Panc1 (cell line): Measurements from ENCODE around the gene AKT3. TPM values are rescaled to one million over a fixed set of nuclear protein-coding genes. Genes with fewer than 3 reads are reported as not detected.

Experiments
- ATAC-seq: fragments of 200-7000 bp; cut with Tn5 transposase; 2 replicates; pipeline ENCODE4 v1.9.1; 2020; ENCODE audit warnings: mild to moderate bottlenecking, moderate library complexity
- BruUV-seq: library from RNA; stranded (reverse); fragments of 400-500 nt; replicated peaks from 2 replicates; lab custom pipeline; 2021; lab: Mats Ljungman, UMichigan
- CTCF ChIA-PET: fragments of 300-600 bp; sonication (Branson Sonifier 250); formaldehyde crosslinking; loops from one replicate; lab custom pipeline; 2022; ENCODE audit warnings: antibody characterized with exemption; lab: Charles Lee
- POLR2A ChIA-PET: fragments of 300-600 bp; sonication (Branson Sonifier 250); formaldehyde crosslinking; loops from one replicate; lab custom pipeline; 2022; ENCODE audit warnings: antibody characterized with exemption; lab: Charles Lee
- DNase-seq: peaks from one replicate; pipeline ENCODE4 v3.0.0-alpha.2; 2010; ENCODE audit warnings: low read depth, low spot score
- H3K27ac ChIP-seq: 2 replicates; pipeline ENCODE4 v1.5.1; 2011; ENCODE audit warnings: mild to moderate bottlenecking, low read length, inconsistent platforms
- H3K27me3 ChIP-seq: fragments of 200-500 bp; sonication (Bioruptor generic); 2 replicates; pipeline ENCODE4 v1.6.0; 2014; ENCODE audit warnings: low read length, inconsistent platforms; ENCODE audit not compliant: control insufficient read depth, insufficient read depth
- H3K36me3 ChIP-seq: fragments of 200-500 bp; sonication (Bioruptor generic); 2 replicates; pipeline ENCODE4 v1.5.1; 2014; ENCODE audit warnings: inconsistent platforms, mild to moderate bottlenecking, low read length, moderate library complexity; ENCODE audit not compliant: control insufficient read depth, insufficient read depth
- H3K4me1 ChIP-seq: 2 replicates; pipeline ENCODE4 v1.5.1; 2011; ENCODE audit warnings: inconsistent platforms, mild to moderate bottlenecking, low read length, moderate library complexity; ENCODE audit not compliant: control insufficient read depth, insufficient read depth
- H3K4me3 ChIP-seq, 2 experiments: 2 replicates each; pipeline ENCODE4 v1.5.1; 2011 to 2012; ENCODE audit warnings: low read depth in 2 of 2, low read length in 2 of 2, mild to moderate bottlenecking in 2 of 2, inconsistent platforms in 1 of 2, moderate library complexity in 1 of 2
- H3K9me3 ChIP-seq: fragments of 200-500 bp; sonication (Bioruptor generic); 2 replicates; pipeline ENCODE4 v1.5.1; 2014; ENCODE audit warnings: low read depth, mild to moderate bottlenecking, inconsistent platforms, low read length, moderate library complexity; ENCODE audit not compliant: control insufficient read depth, insufficient read depth
- CTCF ChIP-seq: fragments of 450-650 bp; IDR thresholded peaks from 2 replicates; pipeline ENCODE4 v1.5.1; 2017; ENCODE audit warnings: mild to moderate bottlenecking
- POLR2AphosphoS5 ChIP-seq: IDR thresholded peaks from 2 replicates; pipeline ENCODE4 v1.6.1; 2012; ENCODE audit warnings: mild to moderate bottlenecking, low read depth, low read length, moderate library complexity
- REST ChIP-seq, 2 experiments: IDR thresholded peaks; 2 replicates each; pipeline ENCODE4 v1.6.1; 2011 to 2012; ENCODE audit warnings: low read depth in 2 of 2, control low read depth in 1 of 2, low read length in 1 of 2, mild to moderate bottlenecking in 1 of 2, moderate library complexity in 1 of 2; ENCODE audit not compliant: insufficient read depth in 1 of 2
- SIN3A ChIP-seq: IDR thresholded peaks from 2 replicates; pipeline ENCODE4 v1.6.1; 2012; ENCODE audit warnings: low read depth, mild to moderate bottlenecking, low read length, moderate library complexity, borderline replicate concordance; ENCODE audit not compliant: insufficient read depth
- TCF7L2 ChIP-seq: IDR thresholded peaks from 2 replicates; pipeline ENCODE4 v1.6.1; 2011; ENCODE audit warnings: mild to moderate bottlenecking, low read depth, low read length, inconsistent platforms
- in situ Hi-C: cut with HindIII; loops from 2 replicates; pipeline ENCODE4 v1.10.0; 2016; ENCODE audit warnings: low sequenced_read_pairs, low pct_unique_long_range_greater_than_20kb
- intact Hi-C: fragments of 100-400 bp; cut with micrococcal nuclease; formaldehyde crosslinking; loops from one replicate; pipeline ENCODE4 v1.10.0; 2022; ENCODE audit not compliant: unreplicated experiment
- total RNA-seq: library from RNA; stranded (reverse); gene quantifications from one replicate; pipeline ENCODE4 v1.2.1, GENCODE V29; 2021; ENCODE audit not compliant: unreplicated experiment

The AKT3 gene
- total RNA-seq, 1 experiment from 2014 or later = 11.0 TPM

DNA sequence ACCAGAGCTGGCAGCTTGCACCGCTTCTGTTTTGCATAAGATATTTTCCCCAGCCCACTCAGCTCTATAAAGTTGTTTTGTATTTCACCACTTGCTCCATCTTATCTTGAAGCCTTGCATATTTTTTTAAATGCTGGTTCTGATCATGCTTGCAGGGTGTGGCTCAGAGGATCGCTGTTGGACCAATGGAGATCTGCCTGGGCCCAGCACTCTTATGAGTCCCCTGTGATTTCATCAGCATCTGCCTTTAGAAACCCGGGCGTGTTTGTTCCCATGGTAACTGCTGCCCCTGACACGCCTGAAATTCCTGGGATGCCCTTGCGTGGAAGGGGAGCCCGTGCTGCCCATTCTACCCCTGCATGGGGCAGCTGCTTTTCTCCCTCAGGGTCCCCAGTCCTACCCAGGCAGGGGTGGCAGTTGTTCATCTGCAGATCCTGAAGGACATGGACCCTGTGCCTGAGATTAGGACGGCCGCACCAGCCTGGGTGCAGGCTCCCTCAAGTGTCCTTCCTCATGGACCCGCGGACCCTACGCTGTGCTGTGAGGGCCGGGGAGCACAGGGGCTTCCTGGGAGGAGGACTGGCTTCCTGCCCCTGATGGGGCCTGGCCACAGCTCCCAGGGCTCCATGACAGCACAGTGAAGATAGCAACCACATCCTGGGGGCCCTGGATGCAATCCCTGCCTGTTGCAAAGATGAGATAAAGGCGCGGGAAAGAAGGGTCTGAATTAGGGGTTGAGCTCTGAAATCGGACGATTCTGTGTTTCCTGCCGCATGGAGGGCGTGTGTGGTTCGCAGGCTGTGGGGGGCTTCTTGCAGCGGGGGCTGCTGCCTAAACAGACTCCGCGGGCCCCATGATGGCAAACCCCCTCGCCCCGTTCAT, 367.7 kb downstream of the AKT3 start:
- DNase-seq (no peak), ATAC-seq (no peak)
- intact Hi-C loops (no loop called here), in situ Hi-C loops (no loop called here)
- Histone ChIP-seq H3K27me3 (no peaks in the 10 kb centered on the region), H3K9me3 (no peaks in the 10 kb centered on the region), H3K4me3 (no peak overlapping the region), H3K27ac (no peak overlapping the region), H3K36me3 (no peaks in the 10 kb centered on the region), H3K4me1 (no peaks in the 10 kb centered on the region)
- BruUV-seq = no TSS peak
- CTCF ChIA-PET = no interaction called here
- TF ChIP-seq REST (IDR thresholded peaks at IDR 0.05; ENCODE audit: insufficient read depth in 1 of 2, low read depth in 2 of 2, low read length in 1 of 2) (no peak), POLR2AphosphoS5 (no peak), CTCF (no peak), TCF7L2 (no peak), SIN3A (no peak)
- POLR2A ChIA-PET = no interaction called here

DNA sequence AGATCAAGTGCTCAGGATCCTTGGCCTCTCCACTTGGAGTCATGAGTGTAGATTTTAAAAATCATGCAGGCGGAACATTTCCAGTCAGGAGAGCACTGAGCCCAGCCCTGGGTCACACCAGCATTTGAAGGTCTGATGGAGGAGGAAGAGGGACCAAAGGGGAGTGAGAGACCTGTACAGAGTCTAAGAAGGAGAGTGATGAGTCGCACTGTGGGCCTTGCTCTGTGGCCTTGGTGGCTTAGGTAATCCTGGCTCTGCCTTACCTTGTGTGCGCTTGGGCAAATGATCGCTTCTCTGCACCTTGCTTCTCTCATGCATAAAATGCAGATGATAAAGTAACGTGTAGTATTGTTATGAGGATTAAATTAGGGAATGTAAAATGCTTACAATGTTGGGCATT, 368.9 kb downstream of the AKT3 start:
- Histone ChIP-seq H3K36me3 (no peaks in the 10 kb centered on the region), H3K27ac (no peak overlapping the region), H3K4me3 (no peak overlapping the region), H3K27me3 (no peaks in the 10 kb centered on the region), H3K9me3 (no peaks in the 10 kb centered on the region), H3K4me1 (no peaks in the 10 kb centered on the region)
- intact Hi-C loops (no loop called here), in situ Hi-C loops (no loop called here)
- no TSS peak for BruUV-seq
- no peak for ATAC-seq
- ChIA-PET POLR2A (no interaction called here), CTCF (no interaction called here)
- DNase-seq = no peak
- TF ChIP-seq TCF7L2 = no peak
- no peak for TF ChIP-seq REST (IDR thresholded peaks at IDR 0.05; ENCODE audit: insufficient read depth in 1 of 2, low read depth in 2 of 2, low read length in 1 of 2)
- TF ChIP-seq SIN3A = no peak
- no peak for TF ChIP-seq CTCF
- TF ChIP-seq POLR2AphosphoS5 = no peak
